ENCODE data around the gene JMJD1C. TPM values are rescaled to one million over a fixed set of nuclear protein-coding genes. Genes with fewer than 3 reads are reported as not detected.

The JMJD1C gene
- total RNA-seq, 1 experiment from 2014 or later = 67.6 TPM

GRCh38 chr10:63258920-63259678 lies 206.7 kb downstream of the JMJD1C start:
- CTCF ChIA-PET = interaction anchor here (0.5 to 0.6 kb wide), 2 partner anchors 25 to 38 kb away, joined by 3 to 7 read pairs; no protein-coding TSS in a partner anchor
- no peaks in the 10 kb centered on the region for H3K9me3 Mint-ChIP-seq (ENCODE audit: low read depth, unreplicated experiment)
- no peaks in the 10 kb centered on the region for H3K27me3 Mint-ChIP-seq (ENCODE audit: unreplicated experiment)
- peak overlapping the region; percentile 30 for H3K27ac Mint-ChIP-seq (ENCODE audit: unreplicated experiment)
- BruUV-seq (replicated peaks) = no TSS peak
- peaks cover 51% of the 10 kb centered on the region for H3K36me3 Mint-ChIP-seq (ENCODE audit: insufficient read depth, unreplicated experiment)
- intact Hi-C loops (cut with micrococcal nuclease; ENCODE audit: unreplicated experiment) = loop anchor here (10.0 kb wide), 1 partner anchor 56 kb away; no protein-coding TSS in a partner anchor
- no peak for DNase-seq
- peaks cover 60% of the 10 kb centered on the region for H3K4me1 Mint-ChIP-seq (ENCODE audit: low read depth, unreplicated experiment)
- no peak for TF ChIP-seq CTCF (IDR thresholded peaks at IDR 0.05; ENCODE audit: unreplicated experiment)
- no peak overlapping the region for H3K4me3 Mint-ChIP-seq (ENCODE audit: low read depth, unreplicated experiment)

GRCh38 chr10:63257778-63258177 lies 208.0 kb downstream of the JMJD1C start:
- H3K4me3 Mint-ChIP-seq (ENCODE audit: low read depth, unreplicated experiment) = no peak overlapping the region
- CTCF ChIA-PET = interaction anchor here (0.7 kb wide), 1 partner anchor 102 kb away, joined by 4 read pairs; no protein-coding TSS in a partner anchor
- no peak for TF ChIP-seq CTCF (IDR thresholded peaks at IDR 0.05; ENCODE audit: unreplicated experiment)
- no peaks in the 10 kb centered on the region for H3K9me3 Mint-ChIP-seq (ENCODE audit: low read depth, unreplicated experiment)
- intact Hi-C loops (cut with micrococcal nuclease; ENCODE audit: unreplicated experiment) = loop anchor here (10.0 kb wide), 1 partner anchor 57 kb away; no protein-coding TSS in a partner anchor
- H3K4me1 Mint-ChIP-seq (ENCODE audit: low read depth, unreplicated experiment) = peaks cover 69% of the 10 kb centered on the region
- H3K36me3 Mint-ChIP-seq (ENCODE audit: insufficient read depth, unreplicated experiment) = peaks cover 44% of the 10 kb centered on the region
- no peak overlapping the region for H3K27ac Mint-ChIP-seq (ENCODE audit: unreplicated experiment)
- no TSS peak for BruUV-seq (replicated peaks)
- no peaks in the 10 kb centered on the region for H3K27me3 Mint-ChIP-seq (ENCODE audit: unreplicated experiment)
- no peak for DNase-seq

- intact Hi-C loops (cut with micrococcal nuclease; ENCODE audit: unreplicated experiment) = loop anchor here (10.0 kb wide), 1 partner anchor 59 kb away; no protein-coding TSS in a partner anchor
- no TSS peak for BruUV-seq (replicated peaks)
- H3K9me3 Mint-ChIP-seq (ENCODE audit: low read depth, unreplicated experiment) = no peaks in the 10 kb centered on the region
- H3K4me3 Mint-ChIP-seq (ENCODE audit: low read depth, unreplicated experiment) = no peak overlapping the region
- H3K27me3 Mint-ChIP-seq (ENCODE audit: unreplicated experiment) = no peaks in the 10 kb centered on the region
- peaks cover 34% of the 10 kb centered on the region for H3K36me3 Mint-ChIP-seq (ENCODE audit: insufficient read depth, unreplicated experiment)
- DNase-seq = no peak
- no peak for TF ChIP-seq CTCF (IDR thresholded peaks at IDR 0.05; ENCODE audit: unreplicated experiment)
- CTCF ChIA-PET = interaction anchor here (0.7 to 1.9 kb wide), 3 partner anchors 12 to 82 kb away, joined by 3 to 6 read pairs (median 5); no protein-coding TSS in a partner anchor
- H3K27ac Mint-ChIP-seq (ENCODE audit: unreplicated experiment) = no peak overlapping the region
- H3K4me1 Mint-ChIP-seq (ENCODE audit: low read depth, unreplicated experiment) = peaks cover 66% of the 10 kb centered on the region
Observed at GRCh38 chr10:63256009-63256773, 209.6 kb downstream of the JMJD1C start.

GRCh38 chr10:63255316-63255715 lies 210.5 kb downstream of the JMJD1C start:
- peaks cover 28% of the 10 kb centered on the region for H3K36me3 Mint-ChIP-seq (ENCODE audit: insufficient read depth, unreplicated experiment)
- intact Hi-C loops (cut with micrococcal nuclease; ENCODE audit: unreplicated experiment) = loop anchor here (10.0 kb wide), 1 partner anchor 59 kb away; no protein-coding TSS in a partner anchor
- peaks cover 58% of the 10 kb centered on the region for H3K4me1 Mint-ChIP-seq (ENCODE audit: low read depth, unreplicated experiment)
- no peak overlapping the region for H3K4me3 Mint-ChIP-seq (ENCODE audit: low read depth, unreplicated experiment)
- no peak overlapping the region for H3K27ac Mint-ChIP-seq (ENCODE audit: unreplicated experiment)
- H3K9me3 Mint-ChIP-seq (ENCODE audit: low read depth, unreplicated experiment) = no peaks in the 10 kb centered on the region
- no peak for DNase-seq
- CTCF ChIA-PET = interaction anchor here (0.5 to 1.9 kb wide), 4 partner anchors 10 to 355 kb away, joined by 3 to 6 read pairs (median 3); no protein-coding TSS in a partner anchor
- no TSS peak for BruUV-seq (replicated peaks)
- no peak for TF ChIP-seq CTCF (IDR thresholded peaks at IDR 0.05; ENCODE audit: unreplicated experiment)
- H3K27me3 Mint-ChIP-seq (ENCODE audit: unreplicated experiment) = no peaks in the 10 kb centered on the region
